UCSD-AML1 (cell line): Measurements from ENCODE around the gene CCR7.

Experiments
- DNase-seq: peaks from one replicate; lab custom pipeline; 2025; ENCODE audit not compliant: unreplicated experiment; lab: John Stamatoyannopoulos, UW

CCR7 gene

GRCh38 chr17:40563220-40564052 lies 1.8 kb downstream of the CCR7 start:
- DNase-seq, result no peak

GRCh38 chr17:40562838-40563219 lies 2.4 kb downstream of the CCR7 start:
- no peak for DNase-seq

GRCh38 chr17:40561871-40562611 lies 3.2 kb downstream of the CCR7 start:
- DNase-seq, result no peak

- DNase-seq, result no peak
Observed at GRCh38 chr17:40561294-40561870, 3.9 kb downstream of the CCR7 start.

GRCh38 chr17:40560592-40561293 lies 4.5 kb downstream of the CCR7 start:
- DNase-seq, result no peak

- DNase-seq, result peak; percentile 84
Observed at GRCh38 chr17:40559954-40560591, 5.2 kb downstream of the CCR7 start.

- DNase-seq, result no peak
Observed at GRCh38 chr17:40559564-40559916, 5.7 kb downstream of the CCR7 start.

GRCh38 chr17:40558890-40559563 lies 6.2 kb downstream of the CCR7 start:
- no peak for DNase-seq

- DNase-seq, result no peak
Observed at GRCh38 chr17:40558300-40558889, 6.9 kb downstream of the CCR7 start.

- peak; percentile 54 for DNase-seq
Observed at GRCh38 chr17:40557531-40558299, 7.6 kb downstream of the CCR7 start.

- peak; percentile 78 for DNase-seq
Observed at GRCh38 chr17:40556884-40557414, 8.3 kb downstream of the CCR7 start.

GRCh38 chr17:40556198-40556661 lies 9.0 kb downstream of the CCR7 start:
- no peak for DNase-seq

- no peak for DNase-seq
Observed at GRCh38 chr17:40555296-40556190, 9.7 kb downstream of the CCR7 start.

GRCh38 chr17:40554646-40555295 lies 10.5 kb downstream of the CCR7 start:
- DNase-seq, result no peak

- DNase-seq, result peak; percentile 49
Observed at GRCh38 chr17:40553694-40554534, 11.4 kb downstream of the CCR7 start.
